Measurements from ENCODE around the gene CAMK1D. TPM values are rescaled to one million over a fixed set of nuclear protein-coding genes. Genes with fewer than 3 reads are reported as not detected.

Gene CAMK1D
- total and polyA plus RNA-seq, 2 experiments from 2014 or later = 4.6 to 7.2 TPM

DNA sequence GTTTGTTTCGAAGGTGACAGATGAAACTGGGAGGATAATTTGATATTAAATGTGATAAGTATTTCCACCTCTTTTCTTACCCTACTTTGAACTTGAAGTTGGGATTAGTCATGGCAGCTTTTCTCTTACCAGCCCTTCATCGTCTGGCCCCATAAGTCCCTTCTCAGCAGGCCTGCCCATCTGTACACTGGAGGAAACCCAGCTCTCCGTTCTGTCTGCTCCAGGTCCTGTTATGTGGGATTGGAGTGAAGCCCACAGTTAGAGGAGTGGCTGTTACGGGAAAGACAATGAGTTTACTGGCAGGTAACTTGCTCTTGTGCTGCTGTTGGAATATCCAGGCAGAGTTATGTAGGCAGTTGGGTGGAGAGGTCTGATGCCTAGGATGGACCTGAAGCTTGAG, 127.3 kb downstream of the CAMK1D start:
- Histone ChIP-seq H3K36me3 (ENCODE audit: insufficient read depth) (no peaks in the 10 kb centered on the region), H3K9me2 (ENCODE audit: insufficient read depth) (0 out of 2 replicates have a peak, but pooled peaks cover 6% of the 10 kb centered on the region), H3K79me2 (replicated peaks; ENCODE audit: insufficient read depth) (no peaks in the 10 kb centered on the region), H3K4me3 (no peak overlapping the region), H3F3A (replicated peaks; ENCODE audit: low read depth) (no peaks in the 10 kb centered on the region), H3K27me3 (ENCODE audit: insufficient read depth) (no peaks in the 10 kb centered on the region), H4K20me1 (replicated peaks; ENCODE audit: insufficient read depth) (no peaks in the 10 kb centered on the region), H2AFZ (no peak overlapping the region), H3K27ac (ENCODE audit: low read depth) (no peak overlapping the region), H3K4me1 (ENCODE audit: insufficient read depth) (peaks cover 2% of the 10 kb centered on the region; the same call in 1 of the 2 replicates), H3K4me2 (no peak overlapping the region)
- peaks cover 12% of the 10 kb centered on the region; the same call in 2 of the 3 replicates for H3K36me3 Mint-ChIP-seq (ENCODE audit: low read depth)
- ATAC-seq = no peak
- peaks cover 13% of the 10 kb centered on the region for H3K9me3 Mint-ChIP-seq
- TF ChIP-seq STAT1 (IDR thresholded peaks at IDR 0.05; ENCODE audit: unreplicated experiment) (no peak), EZH2 (IDR thresholded peaks at IDR 0.05; ENCODE audit: low read depth, unreplicated experiment) (no peak), JUNB (IDR thresholded peaks at IDR 0.05; ENCODE audit: unreplicated experiment) (no peak), EZH2phosphoT487 (IDR thresholded peaks at IDR 0.05; ENCODE audit: unreplicated experiment) (no peak), ZNF331 (CRISPR knock-in tag; IDR thresholded peaks at IDR 0.05; ENCODE audit: low read depth) (no peak), POLR2AphosphoS5 (IDR thresholded peaks at IDR 0.05; ENCODE audit: low read depth) (no peak), NANOG (IDR thresholded peaks at IDR 0.05; ENCODE audit: borderline replicate concordance) (no peak), ZNF114 (CRISPR knock-in tag; IDR thresholded peaks at IDR 0.05) (no peak), REST (IDR thresholded peaks at IDR 0.05; ENCODE audit: unreplicated experiment) (no peak), ZNF462 (CRISPR knock-in tag; IDR thresholded peaks at IDR 0.05) (no peak)
- TF ChIP-seq, protein P1, sequence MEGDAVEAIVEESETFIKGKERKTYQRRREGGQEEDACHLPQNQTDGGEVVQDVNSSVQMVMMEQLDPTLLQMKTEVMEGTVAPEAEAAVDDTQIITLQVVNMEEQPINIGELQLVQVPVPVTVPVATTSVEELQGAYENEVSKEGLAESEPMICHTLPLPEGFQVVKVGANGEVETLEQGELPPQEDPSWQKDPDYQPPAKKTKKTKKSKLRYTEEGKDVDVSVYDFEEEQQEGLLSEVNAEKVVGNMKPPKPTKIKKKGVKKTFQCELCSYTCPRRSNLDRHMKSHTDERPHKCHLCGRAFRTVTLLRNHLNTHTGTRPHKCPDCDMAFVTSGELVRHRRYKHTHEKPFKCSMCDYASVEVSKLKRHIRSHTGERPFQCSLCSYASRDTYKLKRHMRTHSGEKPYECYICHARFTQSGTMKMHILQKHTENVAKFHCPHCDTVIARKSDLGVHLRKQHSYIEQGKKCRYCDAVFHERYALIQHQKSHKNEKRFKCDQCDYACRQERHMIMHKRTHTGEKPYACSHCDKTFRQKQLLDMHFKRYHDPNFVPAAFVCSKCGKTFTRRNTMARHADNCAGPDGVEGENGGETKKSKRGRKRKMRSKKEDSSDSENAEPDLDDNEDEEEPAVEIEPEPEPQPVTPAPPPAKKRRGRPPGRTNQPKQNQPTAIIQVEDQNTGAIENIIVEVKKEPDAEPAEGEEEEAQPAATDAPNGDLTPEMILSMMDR (conservative IDR thresholded peaks at IDR 0.05; ENCODE audit: low read depth in 2 of 2) = no peak
- no peak overlapping the region for H3K27ac Mint-ChIP-seq
- DNase-seq (ENCODE audit: low spot score) = no peak
- peaks cover 5% of the 10 kb centered on the region for H3K27me3 Mint-ChIP-seq (ENCODE audit: insufficient read depth, low read depth, poor library complexity)
- peaks cover under 1% of the 10 kb centered on the region; the same call in 2 of the 3 replicates for H3K4me1 Mint-ChIP-seq
- H3K4me3 Mint-ChIP-seq = no peak overlapping the region
